ENCODE results near the gene PTGES3L. TPM values are rescaled to one million over a fixed set of nuclear protein-coding genes. Genes with fewer than 3 reads are reported as not detected.
A peak's percentile ranks its signal among the peaks of the same experiment; 100 is the strongest.
"Not testable (repeated sequence)": the region's sequence is repeated elsewhere in the genome, so short reads cannot be mapped to it uniquely, and the experiment has no call there.

PTGES3L gene
- total RNA-seq, 2 donors from 2014 or later, result 0.36 to 0.95 TPM

- peaks cover 11 to 25% of the 10 kb centered on the region in 2 donors for H3K36me3 Mint-ChIP-seq (ENCODE audit: insufficient read depth in 2 of 2)
- H3K9me3 Mint-ChIP-seq, result no peaks in the 10 kb centered on the region
- ATAC-seq (replicated peaks in 1 of 2), result no peak
- H3K27ac Mint-ChIP-seq, result peak overlapping the region; percentile 7
- H3K27me3 Mint-ChIP-seq (ENCODE audit: low read depth), result no peaks in the 10 kb centered on the region
- DNase-seq, result no peak
- H3K4me1 Mint-ChIP-seq (ENCODE audit: low read depth), result peaks cover 69% of the 10 kb centered on the region
- H3K4me3 Mint-ChIP-seq, result no peak overlapping the region
Observed at GRCh38 chr17:43003542-43004172, 23.8 kb upstream of the PTGES3L start.

- Mint-ChIP-seq H3K4me1 (ENCODE audit: low read depth) (peaks cover 52% of the 10 kb centered on the region), H3K36me3 (ENCODE audit: insufficient read depth in 2 of 2) (peaks cover 10 to 25% of the 10 kb centered on the region in 2 donors)
- not testable (repeated sequence) for H3K27me3 Mint-ChIP-seq (ENCODE audit: low read depth); H3K9me3 Mint-ChIP-seq; ATAC-seq (replicated peaks in 1 of 2); H3K27ac Mint-ChIP-seq; DNase-seq; H3K4me3 Mint-ChIP-seq
Observed at GRCh38 chr17:43000894-43001293, 21.0 kb upstream of the PTGES3L start.

DNA sequence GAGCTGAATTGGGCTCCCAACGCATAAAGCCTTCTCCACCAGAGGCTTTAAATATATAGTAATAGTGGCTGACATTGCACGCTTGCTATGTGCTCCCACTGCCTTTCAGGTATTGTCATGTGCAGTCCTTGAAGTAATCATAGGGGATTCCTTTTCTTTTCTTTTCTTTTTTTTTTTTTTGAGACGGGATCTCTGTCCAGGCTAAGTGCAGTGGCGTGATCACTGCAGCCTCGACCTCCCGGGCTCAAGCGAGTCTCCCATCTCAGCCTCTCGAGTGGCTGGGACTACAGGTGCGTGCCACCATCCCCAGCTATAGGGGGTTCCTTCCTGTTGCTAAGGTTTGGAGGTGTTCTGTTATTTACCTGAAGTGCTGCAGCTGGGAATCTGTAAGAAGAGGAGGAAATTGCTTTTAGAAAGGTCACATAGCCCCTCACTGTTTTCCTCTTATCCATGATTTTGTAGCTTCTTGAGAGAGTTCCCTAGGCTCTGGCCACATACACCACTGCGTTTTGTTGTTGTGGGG lies 19.2 kb upstream of the PTGES3L start:
- H3K4me3 Mint-ChIP-seq, result peak overlapping the region; percentile 77 to 92
- no peaks in the 10 kb centered on the region for H3K9me3 Mint-ChIP-seq
- H3K27ac Mint-ChIP-seq, result peak overlapping the region; percentile 99
- peaks cover 10 to 25% of the 10 kb centered on the region in 2 donors for H3K36me3 Mint-ChIP-seq (ENCODE audit: insufficient read depth in 2 of 2)
- DNase-seq (no peak), ATAC-seq (replicated peaks in 1 of 2) (no peak)
- H3K4me1 Mint-ChIP-seq (ENCODE audit: low read depth), result peaks cover 57% of the 10 kb centered on the region
- no peaks in the 10 kb centered on the region for H3K27me3 Mint-ChIP-seq (ENCODE audit: low read depth)

- peaks cover 50% of the 10 kb centered on the region for H3K4me1 Mint-ChIP-seq (ENCODE audit: low read depth)
- H3K27ac Mint-ChIP-seq, result peak within 1 kb of the TSS; percentile 99
- peak within 1 kb of the TSS; percentile 77 to 92 for H3K4me3 Mint-ChIP-seq
- no peaks in the 10 kb centered on the region for H3K27me3 Mint-ChIP-seq (ENCODE audit: low read depth)
- DNase-seq (peak; percentile 97), ATAC-seq (replicated peaks in 1 of 2) (peak; percentile 98 to 99)
- H3K9me3 Mint-ChIP-seq, result no peaks in the 10 kb centered on the region
- peaks cover 7 to 25% of the 10 kb centered on the region in 2 donors for H3K36me3 Mint-ChIP-seq (ENCODE audit: insufficient read depth in 2 of 2)
Observed at GRCh38 chr17:42997984-42998938, 18.4 kb upstream of the PTGES3L start, which contains the start of gene RPL27. Gene RPL27 (plus strand): TSS chr17:42998419. CDS start chr17:42998751, 332 bp downstream.

DNA sequence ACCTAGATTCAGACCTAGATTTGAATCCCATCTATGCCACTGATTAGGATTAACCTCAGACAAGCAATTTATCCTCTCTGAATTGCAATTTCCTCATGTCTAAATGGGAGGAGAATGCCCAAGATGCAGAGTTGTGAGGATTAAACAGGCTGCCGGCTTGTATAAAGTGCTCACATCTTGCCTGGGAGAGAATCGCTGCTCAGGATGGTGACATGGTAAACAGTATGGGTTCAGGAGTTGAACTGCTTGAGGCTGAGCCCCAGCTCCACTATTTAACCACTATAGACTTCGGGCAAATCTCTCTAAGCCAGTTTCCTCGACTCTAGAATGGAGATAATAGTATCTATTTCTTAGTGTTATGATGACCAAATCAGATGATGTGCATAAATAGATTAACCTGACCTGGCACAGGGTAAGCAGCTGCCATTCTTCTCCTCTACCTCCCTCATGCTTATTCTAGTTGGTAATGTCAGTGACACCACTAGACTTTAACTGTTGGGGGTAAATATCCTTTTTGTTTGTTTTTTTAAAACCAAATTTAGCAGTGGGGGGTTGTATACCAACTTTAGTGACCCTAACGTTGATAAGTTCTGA lies 17.6 kb upstream of the PTGES3L start:
- no peak for DNase-seq
- Mint-ChIP-seq H3K36me3 (ENCODE audit: insufficient read depth in 2 of 2) (peaks cover 7 to 24% of the 10 kb centered on the region in 2 donors), H3K4me1 (ENCODE audit: low read depth) (peaks cover 46% of the 10 kb centered on the region), H3K9me3 (no peaks in the 10 kb centered on the region), H3K4me3 (peak overlapping the region; percentile 77 to 92), H3K27me3 (ENCODE audit: low read depth) (no peaks in the 10 kb centered on the region), H3K27ac (peak overlapping the region; percentile 99)
- ATAC-seq (replicated peaks in 1 of 2), result no peak

GRCh38 chr17:42993913-42994312 lies 14.0 kb upstream of the PTGES3L start:
- H3K27me3 Mint-ChIP-seq (ENCODE audit: low read depth); DNase-seq; ATAC-seq (replicated peaks in 1 of 2); H3K27ac Mint-ChIP-seq; H3K4me3 Mint-ChIP-seq; H3K9me3 Mint-ChIP-seq: not testable (repeated sequence)
- H3K36me3 Mint-ChIP-seq (ENCODE audit: insufficient read depth in 2 of 2), result peaks cover 5 to 13% of the 10 kb centered on the region in 2 donors
- H3K4me1 Mint-ChIP-seq (ENCODE audit: low read depth), result peaks cover 16% of the 10 kb centered on the region

GRCh38 chr17:42992872-42993271 lies 13.0 kb upstream of the PTGES3L start:
- H3K4me1 Mint-ChIP-seq (ENCODE audit: low read depth), result peaks cover 12% of the 10 kb centered on the region
- H3K36me3 Mint-ChIP-seq (ENCODE audit: insufficient read depth in 2 of 2), result peaks cover 2 to 14% of the 10 kb centered on the region in 2 donors
- H3K4me3 Mint-ChIP-seq, result no peak overlapping the region
- H3K27ac Mint-ChIP-seq, result no peak overlapping the region
- no peaks in the 10 kb centered on the region for H3K27me3 Mint-ChIP-seq (ENCODE audit: low read depth)
- no peaks in the 10 kb centered on the region for H3K9me3 Mint-ChIP-seq
- no peak for DNase-seq
- no peak for ATAC-seq (replicated peaks in 1 of 2)

GRCh38 chr17:42991471-42991870 lies 11.6 kb upstream of the PTGES3L start:
- Mint-ChIP-seq H3K36me3 (ENCODE audit: insufficient read depth in 2 of 2) (peaks cover 2 to 14% of the 10 kb centered on the region in 2 donors), H3K27ac (no peak overlapping the region), H3K4me3 (no peak overlapping the region), H3K9me3 (no peaks in the 10 kb centered on the region), H3K4me1 (ENCODE audit: low read depth) (peaks cover 5% of the 10 kb centered on the region), H3K27me3 (ENCODE audit: low read depth) (no peaks in the 10 kb centered on the region)
- no peak for ATAC-seq (replicated peaks in 1 of 2)
- DNase-seq, result no peak

- DNase-seq, result no peak
- Mint-ChIP-seq H3K36me3 (ENCODE audit: insufficient read depth in 2 of 2) (peaks cover 4 to 16% of the 10 kb centered on the region in 2 donors), H3K27me3 (ENCODE audit: low read depth) (no peaks in the 10 kb centered on the region), H3K4me3 (no peak overlapping the region), H3K4me1 (ENCODE audit: low read depth) (peaks cover 8% of the 10 kb centered on the region), H3K9me3 (no peaks in the 10 kb centered on the region), H3K27ac (no peak overlapping the region)
- no peak for ATAC-seq (replicated peaks in 1 of 2)
Observed at GRCh38 chr17:42989726-42990652, 10.1 kb upstream of the PTGES3L start.

GRCh38 chr17:42989141-42989540 lies 9.3 kb upstream of the PTGES3L start:
- Mint-ChIP-seq H3K36me3 (ENCODE audit: insufficient read depth in 2 of 2) (peaks cover 4 to 16% of the 10 kb centered on the region in 2 donors), H3K4me1 (ENCODE audit: low read depth) (peaks cover 9% of the 10 kb centered on the region), H3K9me3 (no peaks in the 10 kb centered on the region), H3K27me3 (ENCODE audit: low read depth) (no peaks in the 10 kb centered on the region), H3K27ac (no peak overlapping the region), H3K4me3 (no peak overlapping the region)
- no peak for DNase-seq
- ATAC-seq (replicated peaks in 1 of 2), result no peak

GRCh38 chr17:42985225-42985624 lies 5.3 kb upstream of the PTGES3L start:
- ATAC-seq (replicated peaks in 1 of 2), result no peak
- Mint-ChIP-seq H3K36me3 (ENCODE audit: insufficient read depth in 2 of 2) (peaks cover 5 to 16% of the 10 kb centered on the region in 2 donors), H3K4me3 (no peak overlapping the region), H3K27me3 (ENCODE audit: low read depth) (no peaks in the 10 kb centered on the region), H3K27ac (no peak overlapping the region), H3K4me1 (ENCODE audit: low read depth) (peaks cover 32% of the 10 kb centered on the region), H3K9me3 (no peaks in the 10 kb centered on the region)
- no peak for DNase-seq

DNA sequence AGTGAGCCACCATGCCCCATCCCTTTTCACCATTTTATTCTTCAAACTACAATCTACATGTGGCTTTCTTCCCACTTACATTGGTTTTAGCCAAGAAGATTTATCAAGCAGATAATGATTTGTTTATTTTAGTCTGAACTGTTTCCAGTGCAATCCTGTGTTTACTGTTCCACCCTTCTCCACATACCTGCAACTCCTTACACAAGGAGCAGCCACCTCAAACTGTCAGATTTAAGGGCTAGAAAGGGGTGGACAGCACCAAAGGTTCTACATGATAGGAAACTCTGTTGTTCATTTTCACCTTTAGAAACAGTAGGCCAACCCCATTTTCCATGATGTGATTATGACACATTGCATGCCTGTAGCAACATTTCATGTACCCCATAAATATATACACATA lies 2.4 kb upstream of the PTGES3L start:
- Mint-ChIP-seq H3K4me1 (ENCODE audit: low read depth) (peaks cover 44% of the 10 kb centered on the region), H3K9me3 (no peaks in the 10 kb centered on the region), H3K27ac (peak overlapping the region; percentile 19), H3K36me3 (ENCODE audit: insufficient read depth in 2 of 2) (peaks cover 5 to 8% of the 10 kb centered on the region in 2 donors), H3K27me3 (ENCODE audit: low read depth) (no peaks in the 10 kb centered on the region), H3K4me3 (peak overlapping the region; percentile 83 to 86)
- DNase-seq (no peak), ATAC-seq (replicated peaks in 1 of 2) (no peak)
